Measurements from ENCODE around the gene MYEOV. TPM values are rescaled to one million over a fixed set of nuclear protein-coding genes. Genes with fewer than 3 reads are reported as not detected.

Gene MYEOV
- total RNA-seq, 1 donor from 2014 or later = 0.87 TPM

- Mint-ChIP-seq H3K4me3 (ENCODE audit: unreplicated experiment) (no peak overlapping the region), H3K9me3 (ENCODE audit: low read depth) (peaks cover 7% of the 10 kb centered on the region), H3K27ac (ENCODE audit: unreplicated experiment) (no peak overlapping the region), H3K27me3 (ENCODE audit: low read depth) (no peaks in the 10 kb centered on the region), H3K36me3 (ENCODE audit: low read depth) (peaks cover 3% of the 10 kb centered on the region), H3K4me1 (ENCODE audit: low read depth) (peaks cover 5% of the 10 kb centered on the region)
- DNase-seq (ENCODE audit: low spot score) = no peak
- TF ChIP-seq, protein P1, sequence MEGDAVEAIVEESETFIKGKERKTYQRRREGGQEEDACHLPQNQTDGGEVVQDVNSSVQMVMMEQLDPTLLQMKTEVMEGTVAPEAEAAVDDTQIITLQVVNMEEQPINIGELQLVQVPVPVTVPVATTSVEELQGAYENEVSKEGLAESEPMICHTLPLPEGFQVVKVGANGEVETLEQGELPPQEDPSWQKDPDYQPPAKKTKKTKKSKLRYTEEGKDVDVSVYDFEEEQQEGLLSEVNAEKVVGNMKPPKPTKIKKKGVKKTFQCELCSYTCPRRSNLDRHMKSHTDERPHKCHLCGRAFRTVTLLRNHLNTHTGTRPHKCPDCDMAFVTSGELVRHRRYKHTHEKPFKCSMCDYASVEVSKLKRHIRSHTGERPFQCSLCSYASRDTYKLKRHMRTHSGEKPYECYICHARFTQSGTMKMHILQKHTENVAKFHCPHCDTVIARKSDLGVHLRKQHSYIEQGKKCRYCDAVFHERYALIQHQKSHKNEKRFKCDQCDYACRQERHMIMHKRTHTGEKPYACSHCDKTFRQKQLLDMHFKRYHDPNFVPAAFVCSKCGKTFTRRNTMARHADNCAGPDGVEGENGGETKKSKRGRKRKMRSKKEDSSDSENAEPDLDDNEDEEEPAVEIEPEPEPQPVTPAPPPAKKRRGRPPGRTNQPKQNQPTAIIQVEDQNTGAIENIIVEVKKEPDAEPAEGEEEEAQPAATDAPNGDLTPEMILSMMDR (IDR thresholded peaks at IDR 0.05) = no peak
Measured at GRCh38 chr11:69318093-69318420, 24.1 kb downstream of the MYEOV start.

- no peak overlapping the region for H3K27ac Mint-ChIP-seq (ENCODE audit: unreplicated experiment)
- peaks cover 3% of the 10 kb centered on the region for H3K36me3 Mint-ChIP-seq (ENCODE audit: low read depth)
- peaks cover 7% of the 10 kb centered on the region for H3K9me3 Mint-ChIP-seq (ENCODE audit: low read depth)
- DNase-seq (ENCODE audit: low spot score) = peak; percentile 41
- H3K4me3 Mint-ChIP-seq (ENCODE audit: unreplicated experiment) = no peak overlapping the region
- TF ChIP-seq, protein P1 (IDR thresholded peaks at IDR 0.05) = no peak
- no peaks in the 10 kb centered on the region for H3K27me3 Mint-ChIP-seq (ENCODE audit: low read depth)
- H3K4me1 Mint-ChIP-seq (ENCODE audit: low read depth) = peaks cover 5% of the 10 kb centered on the region
Measured at GRCh38 chr11:69319255-69320106, 25.5 kb downstream of the MYEOV start.

DNA sequence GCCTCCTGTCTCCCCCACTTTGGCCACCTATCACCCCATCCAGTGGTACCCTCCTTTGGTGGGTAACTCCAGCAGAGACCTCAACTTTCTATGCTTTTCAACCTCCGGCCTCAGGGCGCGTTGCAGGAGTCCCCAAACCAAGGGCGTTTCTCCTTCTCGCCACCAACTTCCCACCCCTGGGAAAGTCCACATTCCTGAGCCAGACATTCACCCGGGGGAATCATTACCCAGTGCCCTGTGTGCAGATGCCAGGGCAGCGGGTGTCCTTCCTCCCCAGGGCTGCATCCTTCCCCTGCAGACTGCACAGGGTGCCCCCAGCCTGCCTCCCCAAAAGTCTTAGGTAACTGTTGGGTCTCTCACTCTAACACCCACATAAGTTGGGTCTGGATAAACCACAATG, 26.4 kb downstream of the MYEOV start:
- peak overlapping the region; percentile 51 for H3K27ac Mint-ChIP-seq (ENCODE audit: unreplicated experiment)

DNA sequence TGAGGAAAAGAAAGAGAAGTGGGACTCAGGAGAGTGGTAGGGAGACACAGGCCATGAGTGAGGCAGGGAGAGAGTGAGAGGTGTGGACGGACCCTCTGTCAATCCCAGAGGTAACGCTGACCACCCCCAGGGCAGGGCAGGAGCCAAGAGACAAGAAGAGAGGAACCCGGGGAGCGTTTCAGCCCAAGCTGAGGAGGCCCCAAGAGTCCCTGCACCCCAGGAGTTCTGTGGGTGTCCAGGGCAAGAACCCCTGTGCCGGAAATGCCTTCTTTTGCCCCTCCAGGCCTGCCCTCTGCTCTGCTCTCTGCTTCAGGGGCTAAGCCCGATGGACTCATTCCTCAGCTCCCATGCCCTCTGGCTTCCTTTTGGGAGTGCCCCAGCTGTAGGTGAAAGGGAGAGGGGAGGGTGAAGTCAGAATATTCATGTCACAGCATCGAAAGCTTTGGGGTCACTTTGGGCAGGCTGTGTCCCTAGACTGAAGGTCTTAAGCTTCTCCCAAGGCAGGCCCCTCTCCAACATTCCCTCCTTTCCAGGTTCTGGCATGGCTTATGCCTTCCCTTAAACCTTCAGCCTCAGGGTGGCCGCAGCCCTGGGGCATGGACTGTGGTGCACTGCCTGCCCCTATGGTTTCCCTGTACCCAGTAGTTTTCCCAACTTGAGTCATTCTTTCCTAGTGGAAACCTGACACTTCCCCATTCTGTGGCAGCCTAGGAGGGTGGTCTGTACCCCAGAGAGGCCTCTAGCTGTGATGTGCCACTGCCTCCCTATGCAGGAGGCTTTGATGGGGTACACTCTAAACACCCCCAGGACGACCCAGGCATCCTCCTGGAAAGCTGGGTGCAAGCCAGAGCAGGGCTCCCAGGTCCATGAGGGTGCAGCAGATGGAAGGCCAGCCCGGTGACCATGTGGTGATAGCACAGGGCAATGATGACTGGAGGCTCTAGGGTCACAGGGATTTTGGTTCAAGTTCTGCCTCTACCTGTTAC, 27.1 kb downstream of the MYEOV start:
- peaks cover 3% of the 10 kb centered on the region for H3K36me3 Mint-ChIP-seq (ENCODE audit: low read depth)

More for the DNA sequence above, 26.4 kb downstream of the MYEOV start:
- TF ChIP-seq, protein P1 (IDR thresholded peaks at IDR 0.05) = no peak
- no peak for DNase-seq (ENCODE audit: low spot score)
- H3K4me1 Mint-ChIP-seq (ENCODE audit: low read depth) = peaks cover 5% of the 10 kb centered on the region
- peaks cover 7% of the 10 kb centered on the region for H3K9me3 Mint-ChIP-seq (ENCODE audit: low read depth)
- H3K27me3 Mint-ChIP-seq (ENCODE audit: low read depth) = no peaks in the 10 kb centered on the region
- no peak overlapping the region for H3K4me3 Mint-ChIP-seq (ENCODE audit: unreplicated experiment)
- peaks cover 3% of the 10 kb centered on the region for H3K36me3 Mint-ChIP-seq (ENCODE audit: low read depth)

More for the DNA sequence above, 27.1 kb downstream of the MYEOV start:
- H3K9me3 Mint-ChIP-seq (ENCODE audit: low read depth) = peaks cover 7% of the 10 kb centered on the region
- DNase-seq (ENCODE audit: low spot score) = peak; percentile 58
- TF ChIP-seq, protein P1 (IDR thresholded peaks at IDR 0.05) = no peak
- peaks cover 5% of the 10 kb centered on the region for H3K4me1 Mint-ChIP-seq (ENCODE audit: low read depth)
- H3K4me3 Mint-ChIP-seq (ENCODE audit: unreplicated experiment) = no peak overlapping the region
- peak overlapping the region; percentile 51 for H3K27ac Mint-ChIP-seq (ENCODE audit: unreplicated experiment)
- H3K27me3 Mint-ChIP-seq (ENCODE audit: low read depth) = no peaks in the 10 kb centered on the region
